ENCODE results near the gene XYLT1.

XYLT1 gene

GRCh38 chr16:17466876-17467275 lies 3.9 kb downstream of the XYLT1 start:
- no peaks in the 10 kb centered on the region for H3K9me3 Mint-ChIP-seq
- H3K27ac Mint-ChIP-seq: no peak overlapping the region
- TF ChIP-seq CTCF (IDR thresholded peaks at IDR 0.05): no peak
- H3K4me1 Mint-ChIP-seq: peaks cover 51% of the 10 kb centered on the region
- H3K36me3 Mint-ChIP-seq (ENCODE audit: low read depth): peaks cover 4% of the 10 kb centered on the region
- H3K4me3 Mint-ChIP-seq: peak overlapping the region; percentile 24
- H3K27me3 Mint-ChIP-seq (ENCODE audit: low read depth, poor library complexity): peaks cover 23% of the 10 kb centered on the region
- no peak for DNase-seq

- DNase-seq: no peak
- H3K27me3 Mint-ChIP-seq (ENCODE audit: low read depth, poor library complexity): peaks cover 29% of the 10 kb centered on the region
- H3K4me3 Mint-ChIP-seq: no peak overlapping the region
- peaks cover 39% of the 10 kb centered on the region for H3K4me1 Mint-ChIP-seq
- no peaks in the 10 kb centered on the region for H3K9me3 Mint-ChIP-seq
- no peak overlapping the region for H3K27ac Mint-ChIP-seq
- TF ChIP-seq CTCF (IDR thresholded peaks at IDR 0.05): no peak
- peaks cover 4% of the 10 kb centered on the region for H3K36me3 Mint-ChIP-seq (ENCODE audit: low read depth)
These were observed 5.3 kb downstream of the XYLT1 start for GRCh38 chr16:17465460-17465859.

GRCh38 chr16:17463335-17463734 lies 7.4 kb downstream of the XYLT1 start:
- H3K36me3 Mint-ChIP-seq (ENCODE audit: low read depth): peaks cover 4% of the 10 kb centered on the region
- H3K4me3 Mint-ChIP-seq: no peak overlapping the region
- TF ChIP-seq CTCF (IDR thresholded peaks at IDR 0.05): no peak

GRCh38 chr16:17461951-17462729 lies 8.6 kb downstream of the XYLT1 start:
- DNase-seq: no peak
- Mint-ChIP-seq H3K9me3 (no peaks in the 10 kb centered on the region), H3K27me3 (ENCODE audit: low read depth, poor library complexity) (peaks cover 6% of the 10 kb centered on the region), H3K36me3 (ENCODE audit: low read depth) (peaks cover 4% of the 10 kb centered on the region), H3K4me1 (peaks cover 20% of the 10 kb centered on the region), H3K4me3 (no peak overlapping the region), H3K27ac (no peak overlapping the region)
- no peak for TF ChIP-seq CTCF (IDR thresholded peaks at IDR 0.05)

More at GRCh38 chr16:17463335-17463734, 7.4 kb downstream of the XYLT1 start:
- Mint-ChIP-seq H3K27me3 (ENCODE audit: low read depth, poor library complexity) (peaks cover 14% of the 10 kb centered on the region), H3K27ac (no peak overlapping the region), H3K4me1 (peaks cover 32% of the 10 kb centered on the region), H3K9me3 (no peaks in the 10 kb centered on the region)
- no peak for DNase-seq

- no peak for TF ChIP-seq CTCF (IDR thresholded peaks at IDR 0.05)
- peaks cover 9% of the 10 kb centered on the region for H3K4me1 Mint-ChIP-seq
- peaks cover 4% of the 10 kb centered on the region for H3K36me3 Mint-ChIP-seq (ENCODE audit: low read depth)
- no peaks in the 10 kb centered on the region for H3K9me3 Mint-ChIP-seq
- no peak overlapping the region for H3K27ac Mint-ChIP-seq
- H3K27me3 Mint-ChIP-seq (ENCODE audit: low read depth, poor library complexity): peaks cover 6% of the 10 kb centered on the region
- DNase-seq: no peak
- H3K4me3 Mint-ChIP-seq: no peak overlapping the region
These were observed 9.9 kb downstream of the XYLT1 start for GRCh38 chr16:17460890-17461289.
